K562 (cell line): ENCODE data around the gene NCOA3. TPM values are rescaled to one million over a fixed set of nuclear protein-coding genes. Genes with fewer than 3 reads are reported as not detected.

Experiments
- CTBP1 ChIP-seq: fragments of 450-650 bp; IDR thresholded peaks from 2 replicates; pipeline ENCODE4 v1.6.1; 2016; ENCODE audit warnings: borderline replicate concordance
- DPF2 ChIP-seq: fragments of 450-650 bp; IDR thresholded peaks from 2 replicates; pipeline ENCODE4 v1.6.1; 2016
- JUN ChIP-seq, 2 experiments: sonication (generic) in 1 of 2; formaldehyde crosslinking in 1 of 2; IDR thresholded peaks; 2 replicates each; pipeline versions ENCODE4 v1.6.1 to v1.8.0; 2012 to 2022; ENCODE audit warnings: borderline replicate concordance in 2 of 2, mild to moderate bottlenecking in 2 of 2, improper control_type of control experiment in 1 of 2, low read depth in 1 of 2, low read length in 1 of 2, missing genetic modification reagents in 1 of 2
- MEIS2 ChIP-seq: fragments of 450-650 bp; IDR thresholded peaks from 2 replicates; pipeline ENCODE4 v1.6.1; 2014; ENCODE audit warnings: mild to moderate bottlenecking; ENCODE audit not compliant: partially characterized antibody
- ZNF609 ChIP-seq: sonication (generic); formaldehyde crosslinking; IDR thresholded peaks from 2 replicates; pipeline ENCODE4 v1.8.1; 2023; ENCODE audit warnings: missing genetic modification reagents, mild to moderate bottlenecking, borderline replicate concordance
- polyA plus RNA-seq, 8 experiments: library from polyadenylated mRNA; depleted of rRNA in 4 of 8; stranded (reverse) in 5 of 8; unstranded in 3 of 8; fragments of >200 nt; fragmentation: Nextera tagmentation in 2 of 8; fragmentation: Illumina TruSeq in 1 of 8; extraction: Ambion mirVana in 2 of 8; extraction: Trizol in 1 of 8; gene quantifications; 2 replicates each; pipeline versions ENCODE4 v1.2.1 to v1.2.3, GENCODE V29; 2011 to 2014; ENCODE audit warnings: inconsistent platforms in 1 of 8, missing spikeins in 1 of 8
- total RNA-seq, 7 experiments: library from RNA; depleted of rRNA in 6 of 7; stranded (reverse); fragments of >200 nt in 6 of 7; fragmentation: Illumina TruSeq in 2 of 7; extraction: Trizol in 2 of 7; gene quantifications; 2 replicates each; pipeline versions ENCODE4 v1.2.1 to v1.2.3, GENCODE V29; 2011 to 2021; ENCODE audit warnings: low replicate concordance in 1 of 7

Gene NCOA3
- total and polyA plus RNA-seq, 9 of the 15 experiments (the other 6 are each of a cell fraction or from before 2014, with no cell fraction given): 3.2 to 24.3 (median 14.4) TPM

GRCh38 chr20:47456952-47457724, 44.5 kb upstream of the NCOA3 start (continued):
- TF ChIP-seq ZNF609 (no peak), JUN (IDR thresholded peaks at IDR 0.05; ENCODE audit: borderline replicate concordance, low read depth, low read length) (0 out of 2 replicates have a peak, but pooled peaks have one; percentile 28), JUN (CRISPR knock-in tag; IDR thresholded peaks at IDR 0.05; ENCODE audit: borderline replicate concordance) (no peak), MEIS2 (peak; percentile 7), DPF2 (0 out of 2 replicates have a peak, but pooled peaks have one; percentile 35), CTBP1 (peak; percentile 13; the same call in 1 of the 2 replicates)
